ENCODE data around the gene CHD6. TPM values are rescaled to one million over a fixed set of nuclear protein-coding genes. Genes with fewer than 3 reads are reported as not detected.

Gene CHD6
- total RNA-seq, 1 experiment from 2014 or later, result 26.6 TPM

- Histone ChIP-seq H3K27me3 (ENCODE audit: insufficient read depth, low read length) (no peaks in the 10 kb centered on the region), H3K9me3 (ENCODE audit: control insufficient read depth in 1 of 2, insufficient read depth in 1 of 2, low read depth in 1 of 2, low read length in 2 of 2) (no peaks in the 10 kb centered on the region), H3K9ac (ENCODE audit: low read length) (no peak overlapping the region), H3K4me3 (replicated peaks in 1 of 2; ENCODE audit: low read depth in 1 of 2, low read length in 2 of 2) (no peak overlapping the region), H3K79me2 (ENCODE audit: insufficient read depth, low read length) (no peaks in the 10 kb centered on the region), H4K20me1 (ENCODE audit: insufficient read depth) (no peaks in the 10 kb centered on the region), H3K4me1 (ENCODE audit: control insufficient read depth in 1 of 2, insufficient read depth in 2 of 2, low read length in 2 of 2) (no peaks in the 10 kb centered on the region), H3K27ac (ENCODE audit: low read depth, low read length) (no peak overlapping the region), H2AFZ (ENCODE audit: low read depth, low read length, poor library complexity, severe bottlenecking) (no peak overlapping the region), H3K4me2 (ENCODE audit: low read length) (no peak overlapping the region), H3K9me2 (ENCODE audit: insufficient read depth) (no peaks in the 10 kb centered on the region), H3K36me3 (ENCODE audit: control insufficient read depth in 1 of 2, insufficient read depth in 2 of 2, low read length in 2 of 2) (peaks cover 0 to 5% of the 10 kb centered on the region in 2 experiments; a peak in 3 of 4 replicates)
- DNase-seq (ENCODE audit: low read depth, low spot score) (no peak), ATAC-seq (no peak)
- intact Hi-C loops (cut with micrococcal nuclease), result no loop called here
- TF ChIP-seq POLR2AphosphoS5 (IDR thresholded peaks at IDR 0.05; ENCODE audit: low read depth, low read length) (no peak), SRF (IDR thresholded peaks at IDR 0.05; ENCODE audit: low read depth) (no peak)
- TF ChIP-seq, protein P1, sequence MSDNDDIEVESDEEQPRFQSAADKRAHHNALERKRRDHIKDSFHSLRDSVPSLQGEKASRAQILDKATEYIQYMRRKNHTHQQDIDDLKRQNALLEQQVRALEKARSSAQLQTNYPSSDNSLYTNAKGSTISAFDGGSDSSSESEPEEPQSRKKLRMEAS (IDR thresholded peaks at IDR 0.05), result no peak
- no TSS peak for BruUV-seq (replicated peaks)
- RAD21 ChIA-PET (ENCODE audit: low non-redundant PET in 1 of 2, low total read pairs in 2 of 2, uncharacterized antibody in 2 of 2, unreplicated experiment in 2 of 2), result no interaction called here
- CTCF ChIA-PET, result no interaction called here
- POLR2A ChIA-PET, result no interaction called here
Observed at GRCh38 chr20:41483553-41483930, 134.6 kb downstream of the CHD6 start.

- Histone ChIP-seq H3K79me2 (ENCODE audit: insufficient read depth, low read length) (no peaks in the 10 kb centered on the region), H3K27me3 (ENCODE audit: insufficient read depth, low read length) (no peaks in the 10 kb centered on the region), H3K36me3 (ENCODE audit: control insufficient read depth in 1 of 2, insufficient read depth in 2 of 2, low read length in 2 of 2) (peaks cover 0 to 3% of the 10 kb centered on the region in 2 experiments; a peak in 3 of 4 replicates), H3K9me2 (ENCODE audit: insufficient read depth) (no peaks in the 10 kb centered on the region), H4K20me1 (ENCODE audit: insufficient read depth) (no peaks in the 10 kb centered on the region), H2AFZ (ENCODE audit: low read depth, low read length, poor library complexity, severe bottlenecking) (no peak overlapping the region), H3K9me3 (ENCODE audit: control insufficient read depth in 1 of 2, insufficient read depth in 1 of 2, low read depth in 1 of 2, low read length in 2 of 2) (no peaks in the 10 kb centered on the region), H3K4me1 (ENCODE audit: control insufficient read depth in 1 of 2, insufficient read depth in 2 of 2, low read length in 2 of 2) (no peaks in the 10 kb centered on the region), H3K27ac (ENCODE audit: low read depth, low read length) (no peak overlapping the region), H3K9ac (ENCODE audit: low read length) (no peak overlapping the region), H3K4me2 (ENCODE audit: low read length) (no peak overlapping the region), H3K4me3 (replicated peaks in 1 of 2; ENCODE audit: low read depth in 1 of 2, low read length in 2 of 2) (no peak overlapping the region)
- ChIA-PET RAD21 (ENCODE audit: low non-redundant PET in 1 of 2, low total read pairs in 2 of 2, uncharacterized antibody in 2 of 2, unreplicated experiment in 2 of 2) (no interaction called here), POLR2A (no interaction called here), CTCF (no interaction called here)
- ATAC-seq (no peak), DNase-seq (ENCODE audit: low read depth, low spot score) (no peak)
- no TSS peak for BruUV-seq (replicated peaks)
- intact Hi-C loops (cut with micrococcal nuclease), result no loop called here
- TF ChIP-seq REST (IDR thresholded peaks at IDR 0.05; ENCODE audit: low read depth) (no peak), SP1 (IDR thresholded peaks at IDR 0.05; ENCODE audit: low read depth) (no peak), ATF3 (IDR thresholded peaks at IDR 0.05) (no peak), EZH2phosphoT487 (IDR thresholded peaks at IDR 0.05; ENCODE audit: borderline replicate concordance) (no peak), FOSL1 (IDR thresholded peaks at IDR 0.05; ENCODE audit: low read depth) (no peak), RAD21 (IDR thresholded peaks at IDR 0.05; ENCODE audit: low read depth) (no peak), ZNF274 (IDR thresholded peaks at IDR 0.05; ENCODE audit: low read depth, low read length) (no peak), CEBPB (IDR thresholded peaks at IDR 0.05; ENCODE audit: low read depth) (no peak), ZFX (IDR thresholded peaks at IDR 0.05) (no peak), EZH2 (IDR thresholded peaks at IDR 0.05) (no peak), POLR2AphosphoS5 (IDR thresholded peaks at IDR 0.05; ENCODE audit: low read depth, low read length) (no peak), YY1 (IDR thresholded peaks at IDR 0.05; ENCODE audit: extremely low read depth, insufficient replicate concordance, low read depth, low read length) (no peak)
- TF ChIP-seq, protein P1 (IDR thresholded peaks at IDR 0.05), result no peak
Observed at GRCh38 chr20:41482647-41483552, 135.3 kb downstream of the CHD6 start.

Measured in HCT116 (cell line).